ENCODE data around the gene GPR153. TPM values are rescaled to one million over a fixed set of nuclear protein-coding genes. Genes with fewer than 3 reads are reported as not detected.

Gene GPR153
- polyA plus RNA-seq, 1 of the 3 experiments (the other 2 are of a cell fraction), result 6.6 TPM

DNA sequence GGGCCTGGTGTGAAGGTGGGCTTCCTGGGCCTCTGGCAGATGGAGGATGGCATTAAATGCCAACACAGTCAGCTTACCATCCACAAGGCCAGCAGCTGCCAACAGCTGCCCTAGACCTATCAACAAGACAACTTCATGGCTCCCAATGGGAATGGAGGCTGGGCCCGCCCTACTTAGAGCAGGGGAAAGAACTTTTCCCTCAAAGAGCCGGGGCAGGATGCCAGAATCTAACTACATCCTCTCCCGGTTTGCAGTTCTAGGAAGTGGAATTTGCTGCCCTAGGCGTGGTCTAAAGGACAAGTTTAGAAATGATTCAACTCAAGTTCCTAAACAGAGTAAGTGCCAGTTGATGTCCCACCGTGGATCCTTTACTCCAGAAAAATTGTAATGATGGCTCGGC is 38.3 kb downstream of the GPR153 start:
- Histone ChIP-seq H3K36me3 (replicated peaks in 1 of 2; ENCODE audit: control insufficient read depth in 1 of 2, insufficient read depth in 2 of 2, low read length in 1 of 2) (peaks cover 6 to 41% of the 10 kb centered on the region in 2 experiments), H3K4me3 (ENCODE audit: low read depth in 2 of 2, low read length in 1 of 2) (no peak overlapping the region), H3K27me3 (ENCODE audit: insufficient read depth) (no peaks in the 10 kb centered on the region), H3F3A (replicated peaks; ENCODE audit: insufficient read depth) (no peaks in the 10 kb centered on the region), H3K4me2 (no peak overlapping the region), H3K9ac (no peak overlapping the region), H3K4me1 (ENCODE audit: control insufficient read depth in 1 of 2, insufficient read depth in 2 of 2, low read depth in 1 of 2, low read length in 1 of 2) (no peaks in the 10 kb centered on the region), H4K20me1 (ENCODE audit: insufficient read depth) (no peaks in the 10 kb centered on the region), H3K9me2 (no peaks in the 10 kb centered on the region), H2AFZ (ENCODE audit: low read depth) (no peak overlapping the region), H3K79me2 (ENCODE audit: insufficient read depth) (peaks cover 3% of the 10 kb centered on the region; the same call in 1 of the 2 replicates), H3K27ac (ENCODE audit: low read depth in 2 of 2, low read length in 1 of 2) (no peak overlapping the region), H3K9me3 (no peaks in the 10 kb centered on the region)
- 94% methylated on average over 6 of the region's 6 CpGs for WGBS (ENCODE audit: low lambda C conversion rate)
- POLR2A ChIA-PET, result no interaction called here
- no peak for TF ChIP-seq RFX5 (IDR thresholded peaks at IDR 0.05; ENCODE audit: low read length)
- no peak for TF ChIP-seq GATA2 (CRISPR knock-in tag; IDR thresholded peaks at IDR 0.05)
- TF ChIP-seq, protein P1, sequence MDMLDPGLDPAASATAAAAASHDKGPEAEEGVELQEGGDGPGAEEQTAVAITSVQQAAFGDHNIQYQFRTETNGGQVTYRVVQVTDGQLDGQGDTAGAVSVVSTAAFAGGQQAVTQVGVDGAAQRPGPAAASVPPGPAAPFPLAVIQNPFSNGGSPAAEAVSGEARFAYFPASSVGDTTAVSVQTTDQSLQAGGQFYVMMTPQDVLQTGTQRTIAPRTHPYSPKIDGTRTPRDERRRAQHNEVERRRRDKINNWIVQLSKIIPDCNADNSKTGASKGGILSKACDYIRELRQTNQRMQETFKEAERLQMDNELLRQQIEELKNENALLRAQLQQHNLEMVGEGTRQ (IDR thresholded peaks at IDR 0.05; ENCODE audit: borderline replicate concordance, low read depth, low read length), result no peak
- no peak for TF ChIP-seq TAF1 (IDR thresholded peaks at IDR 0.05; ENCODE audit: borderline replicate concordance, low read depth, low read length)
- no peak for TF ChIP-seq SIN3A (IDR thresholded peaks at IDR 0.05; ENCODE audit: borderline replicate concordance, low read depth, low read length)
- TF ChIP-seq, protein P2, sequence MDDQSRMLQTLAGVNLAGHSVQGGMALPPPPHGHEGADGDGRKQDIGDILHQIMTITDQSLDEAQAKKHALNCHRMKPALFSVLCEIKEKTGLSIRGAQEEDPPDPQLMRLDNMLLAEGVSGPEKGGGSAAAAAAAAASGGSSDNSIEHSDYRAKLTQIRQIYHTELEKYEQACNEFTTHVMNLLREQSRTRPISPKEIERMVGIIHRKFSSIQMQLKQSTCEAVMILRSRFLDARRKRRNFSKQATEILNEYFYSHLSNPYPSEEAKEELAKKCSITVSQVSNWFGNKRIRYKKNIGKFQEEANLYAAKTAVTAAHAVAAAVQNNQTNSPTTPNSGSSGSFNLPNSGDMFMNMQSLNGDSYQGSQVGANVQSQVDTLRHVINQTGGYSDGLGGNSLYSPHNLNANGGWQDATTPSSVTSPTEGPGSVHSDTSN (IDR thresholded peaks at IDR 0.05), result no peak
- TF ChIP-seq EP300 (IDR thresholded peaks at IDR 0.05; ENCODE audit: borderline replicate concordance in 1 of 2, low read depth in 1 of 2, low read length in 1 of 2), result no peak
- TF ChIP-seq CHD2 (IDR thresholded peaks at IDR 0.05; ENCODE audit: low read length, partially characterized antibody), result no peak
- no peak for TF ChIP-seq EZH2phosphoT487 (IDR thresholded peaks at IDR 0.05; ENCODE audit: borderline replicate concordance, low read depth)
- TF ChIP-seq NRF1 (IDR thresholded peaks at IDR 0.05; ENCODE audit: low read depth, low read length), result no peak
- TF ChIP-seq TEAD4 (IDR thresholded peaks at IDR 0.05; ENCODE audit: borderline replicate concordance, insufficient read depth), result no peak
- no peak for TF ChIP-seq POLR2AphosphoS5 (IDR thresholded peaks at IDR 0.05; ENCODE audit: low read depth, low read length)
- no peak for TF ChIP-seq SMC3 (IDR thresholded peaks at IDR 0.05; ENCODE audit: low read depth, low read length)
- TF ChIP-seq, protein P3, sequence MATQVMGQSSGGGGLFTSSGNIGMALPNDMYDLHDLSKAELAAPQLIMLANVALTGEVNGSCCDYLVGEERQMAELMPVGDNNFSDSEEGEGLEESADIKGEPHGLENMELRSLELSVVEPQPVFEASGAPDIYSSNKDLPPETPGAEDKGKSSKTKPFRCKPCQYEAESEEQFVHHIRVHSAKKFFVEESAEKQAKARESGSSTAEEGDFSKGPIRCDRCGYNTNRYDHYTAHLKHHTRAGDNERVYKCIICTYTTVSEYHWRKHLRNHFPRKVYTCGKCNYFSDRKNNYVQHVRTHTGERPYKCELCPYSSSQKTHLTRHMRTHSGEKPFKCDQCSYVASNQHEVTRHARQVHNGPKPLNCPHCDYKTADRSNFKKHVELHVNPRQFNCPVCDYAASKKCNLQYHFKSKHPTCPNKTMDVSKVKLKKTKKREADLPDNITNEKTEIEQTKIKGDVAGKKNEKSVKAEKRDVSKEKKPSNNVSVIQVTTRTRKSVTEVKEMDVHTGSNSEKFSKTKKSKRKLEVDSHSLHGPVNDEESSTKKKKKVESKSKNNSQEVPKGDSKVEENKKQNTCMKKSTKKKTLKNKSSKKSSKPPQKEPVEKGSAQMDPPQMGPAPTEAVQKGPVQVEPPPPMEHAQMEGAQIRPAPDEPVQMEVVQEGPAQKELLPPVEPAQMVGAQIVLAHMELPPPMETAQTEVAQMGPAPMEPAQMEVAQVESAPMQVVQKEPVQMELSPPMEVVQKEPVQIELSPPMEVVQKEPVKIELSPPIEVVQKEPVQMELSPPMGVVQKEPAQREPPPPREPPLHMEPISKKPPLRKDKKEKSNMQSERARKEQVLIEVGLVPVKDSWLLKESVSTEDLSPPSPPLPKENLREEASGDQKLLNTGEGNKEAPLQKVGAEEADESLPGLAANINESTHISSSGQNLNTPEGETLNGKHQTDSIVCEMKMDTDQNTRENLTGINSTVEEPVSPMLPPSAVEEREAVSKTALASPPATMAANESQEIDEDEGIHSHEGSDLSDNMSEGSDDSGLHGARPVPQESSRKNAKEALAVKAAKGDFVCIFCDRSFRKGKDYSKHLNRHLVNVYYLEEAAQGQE (IDR thresholded peaks at IDR 0.05; ENCODE audit: low read depth, low read length), result no peak
- TF ChIP-seq MXI1 (IDR thresholded peaks at IDR 0.05; ENCODE audit: low read depth, low read length), result no peak
- TF ChIP-seq, protein P4, sequence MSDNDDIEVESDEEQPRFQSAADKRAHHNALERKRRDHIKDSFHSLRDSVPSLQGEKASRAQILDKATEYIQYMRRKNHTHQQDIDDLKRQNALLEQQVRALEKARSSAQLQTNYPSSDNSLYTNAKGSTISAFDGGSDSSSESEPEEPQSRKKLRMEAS (IDR thresholded peaks at IDR 0.05; ENCODE audit: low read depth), result no peak
- TF ChIP-seq RAD21 (IDR thresholded peaks at IDR 0.05; ENCODE audit: low read length), result no peak
- DNase-seq, result no peak
- CTCF ChIA-PET, result interaction anchor here (0.9 to 1.4 kb wide), 4 partner anchors 13 to 263 kb away, joined by 3 to 7 read pairs (median 4); no protein-coding TSS in a partner anchor

Data from SK-N-SH (cell line).